CD4-positive, CD25-positive, alpha-beta regulatory T cell (primary cell): ENCODE measurements around the gene SPATA12. TPM values are rescaled to one million over a fixed set of nuclear protein-coding genes. Genes with fewer than 3 reads are reported as not detected.

Experiments
- ATAC-seq, 2 donors: fragments of 150-1000 bp; cut with Tn5 transposase; one replicate each; pipeline ENCODE4 v1.10.0; 2021; ENCODE audit warnings: low read depth in 2 of 2, moderate number of reproducible peaks in 2 of 2, moderate library complexity in 1 of 2
- DNase-seq, 3 donors: peaks; one replicate each; pipeline versions ENCODE4 v3.0.0 to v3.0.0-alpha.2; 2012 to 2022; ENCODE audit warnings: mixed read lengths in 1 of 3
- H3K27ac ChIP-seq: one replicate; pipeline ENCODE4 v1.7.0; 2013; ENCODE audit warnings: mild to moderate bottlenecking, low read length; ENCODE audit not compliant: insufficient read depth, poor library complexity, severe bottlenecking
- H3K27me3 ChIP-seq: one replicate; pipeline ENCODE4 v1.7.0; 2013; ENCODE audit warnings: low read length; ENCODE audit not compliant: control insufficient read depth, insufficient read depth
- H3K36me3 ChIP-seq: one replicate; pipeline ENCODE4 v1.7.0; 2013; ENCODE audit warnings: mild to moderate bottlenecking, low read length, moderate library complexity; ENCODE audit not compliant: control insufficient read depth, insufficient read depth
- H3K4me1 ChIP-seq: 2 replicates; pipeline ENCODE4 v1.7.0; 2013; ENCODE audit warnings: mild to moderate bottlenecking, low read length; ENCODE audit not compliant: insufficient read depth, control insufficient read depth, poor library complexity, severe bottlenecking
- H3K4me3 ChIP-seq: one replicate; pipeline ENCODE4 v1.7.0; 2013; ENCODE audit warnings: low read depth, mild to moderate bottlenecking, low read length, moderate library complexity
- H3K9me3 ChIP-seq, 2 experiments: 1 replicate in 1 of 2; 2 replicates in 1 of 2; pipeline ENCODE4 v1.7.0; 2013; ENCODE audit warnings: low read length in 2 of 2, mild to moderate bottlenecking in 1 of 2, moderate library complexity in 1 of 2; ENCODE audit not compliant: control insufficient read depth in 2 of 2
- H3K27ac Mint-ChIP-seq, 3 donors: one replicate each; pipeline ENCODE4 v1.8.0; 2020 to 2022; ENCODE audit warnings: mild to moderate bottlenecking in 3 of 3, mixed read lengths in 3 of 3, moderate library complexity in 2 of 3
- H3K27me3 Mint-ChIP-seq: one replicate; pipeline ENCODE4 v1.8.0; 2022; ENCODE audit warnings: mild to moderate bottlenecking, mixed read lengths
- H3K36me3 Mint-ChIP-seq: one replicate; pipeline ENCODE4 v1.8.0; 2020; ENCODE audit warnings: mixed read lengths
- H3K4me1 Mint-ChIP-seq, 4 donors: one replicate each; pipeline ENCODE4 v1.8.0; 2020 to 2022; ENCODE audit warnings: mixed read lengths in 4 of 4, mild to moderate bottlenecking in 1 of 4
- H3K4me3 Mint-ChIP-seq, 4 donors: one replicate each; pipeline ENCODE4 v1.8.0; 2020 to 2022; ENCODE audit warnings: mild to moderate bottlenecking in 4 of 4, mixed read lengths in 4 of 4, moderate library complexity in 3 of 4
- H3K9me3 Mint-ChIP-seq, 7 donors: one replicate each; pipeline ENCODE4 v1.8.0; 2020 to 2022; ENCODE audit warnings: mixed read lengths in 7 of 7, mild to moderate bottlenecking in 3 of 7, moderate library complexity in 2 of 7
- polyA plus RNA-seq, 4 donors: library from polyadenylated mRNA; unstranded; fragments of 300-500 nt; fragmentation: Illumina TruSeq; gene quantifications; one replicate each; pipeline ENCODE4 v1.2.3, GENCODE V29; 2021
- total RNA-seq: library from RNA; stranded (reverse); gene quantifications from one replicate; pipeline ENCODE4 v1.2.3, GENCODE V29; 2022

SPATA12 gene
- total and polyA plus RNA-seq, 5 donors from 2014 or later = not detected

DNA sequence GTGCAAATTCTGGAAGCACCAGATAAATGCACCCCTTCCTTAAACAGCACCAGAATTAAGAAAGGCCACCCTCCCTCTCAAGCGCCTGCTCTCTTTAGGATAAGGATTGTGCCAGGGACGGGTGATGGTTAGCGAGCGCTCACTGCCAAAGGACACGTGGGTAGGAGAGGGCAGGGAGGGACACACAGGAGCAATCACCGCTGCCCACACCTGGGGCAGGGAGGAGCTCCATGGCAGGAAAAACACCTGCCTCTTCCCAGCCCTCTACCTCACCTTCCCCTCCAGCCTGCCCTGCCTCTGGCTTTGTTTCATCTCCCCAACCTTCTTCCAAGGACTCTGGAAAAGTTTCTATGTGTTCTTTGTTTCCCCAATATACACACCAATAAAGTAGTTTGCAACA, 7.3 kb upstream of the SPATA12 start:
- H3K4me3 Mint-ChIP-seq = no peak overlapping the region
- ATAC-seq (no peak), DNase-seq (no peak)
- no peaks in the 10 kb centered on the region for H3K9me3 ChIP-seq
- H3K9me3 Mint-ChIP-seq = peaks cover 0 to 1% (median 0%) of the 10 kb centered on the region in 7 donors
- H3K4me1 ChIP-seq = no peaks in the 10 kb centered on the region
- peaks cover 9% of the 10 kb centered on the region for H3K27me3 Mint-ChIP-seq
- H3K27me3 ChIP-seq = no peaks in the 10 kb centered on the region
- H3K36me3 ChIP-seq = no peaks in the 10 kb centered on the region
- H3K4me1 Mint-ChIP-seq = no peaks in the 10 kb centered on the region
- no peak overlapping the region for H3K27ac ChIP-seq
- H3K27ac Mint-ChIP-seq = no peak overlapping the region
- H3K36me3 Mint-ChIP-seq = no peaks in the 10 kb centered on the region
- no peak overlapping the region for H3K4me3 ChIP-seq

DNA sequence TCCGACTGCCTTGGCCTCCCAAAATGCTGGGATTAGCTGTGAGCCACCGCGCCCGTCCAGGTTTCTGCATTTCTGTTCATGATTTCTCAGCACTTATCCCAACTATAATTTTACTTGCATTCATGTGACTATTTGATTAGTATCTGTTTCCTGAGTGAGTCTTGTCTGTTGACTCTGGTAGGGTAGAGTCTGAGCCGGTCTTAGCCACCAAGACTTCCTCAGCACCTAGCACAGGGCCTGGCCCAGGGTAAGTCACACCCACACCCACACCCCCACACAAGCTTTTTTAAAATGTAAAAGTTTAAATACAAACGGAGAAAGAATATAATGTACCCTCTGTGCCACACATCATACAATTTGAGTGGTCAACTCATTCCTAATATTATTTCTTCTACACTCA, 3.1 kb upstream of the SPATA12 start:
- no peaks in the 10 kb centered on the region for H3K36me3 Mint-ChIP-seq
- H3K4me1 Mint-ChIP-seq = no peaks in the 10 kb centered on the region
- Histone ChIP-seq H3K27ac (no peak overlapping the region), H3K9me3 (no peaks in the 10 kb centered on the region), H3K27me3 (no peaks in the 10 kb centered on the region), H3K4me3 (no peak overlapping the region), H3K36me3 (no peaks in the 10 kb centered on the region), H3K4me1 (no peaks in the 10 kb centered on the region)
- H3K27me3 Mint-ChIP-seq = peaks cover 13% of the 10 kb centered on the region
- ATAC-seq (no peak), DNase-seq (no peak)
- H3K4me3 Mint-ChIP-seq = no peak overlapping the region
- H3K27ac Mint-ChIP-seq = no peak overlapping the region
- peaks cover 0 to 2% (median 0%) of the 10 kb centered on the region in 7 donors for H3K9me3 Mint-ChIP-seq

- H3K27me3 Mint-ChIP-seq = peaks cover 10% of the 10 kb centered on the region
- H3K27ac Mint-ChIP-seq = no peak overlapping the region
- Histone ChIP-seq H3K27me3 (no peaks in the 10 kb centered on the region), H3K27ac (no peak overlapping the region), H3K9me3 (no peaks in the 10 kb centered on the region), H3K4me1 (no peaks in the 10 kb centered on the region), H3K36me3 (no peaks in the 10 kb centered on the region), H3K4me3 (no peak overlapping the region)
- peaks cover 0 to 3% (median 0%) of the 10 kb centered on the region in 4 donors for H3K4me1 Mint-ChIP-seq
- DNase-seq (no peak), ATAC-seq (no peak)
- H3K36me3 Mint-ChIP-seq = no peaks in the 10 kb centered on the region
- peaks cover 0 to 2% (median 0%) of the 10 kb centered on the region in 7 donors for H3K9me3 Mint-ChIP-seq
- no peak overlapping the region for H3K4me3 Mint-ChIP-seq
Measured at GRCh38 chr3:57059411-57059810, 1.1 kb upstream of the SPATA12 start.

DNA sequence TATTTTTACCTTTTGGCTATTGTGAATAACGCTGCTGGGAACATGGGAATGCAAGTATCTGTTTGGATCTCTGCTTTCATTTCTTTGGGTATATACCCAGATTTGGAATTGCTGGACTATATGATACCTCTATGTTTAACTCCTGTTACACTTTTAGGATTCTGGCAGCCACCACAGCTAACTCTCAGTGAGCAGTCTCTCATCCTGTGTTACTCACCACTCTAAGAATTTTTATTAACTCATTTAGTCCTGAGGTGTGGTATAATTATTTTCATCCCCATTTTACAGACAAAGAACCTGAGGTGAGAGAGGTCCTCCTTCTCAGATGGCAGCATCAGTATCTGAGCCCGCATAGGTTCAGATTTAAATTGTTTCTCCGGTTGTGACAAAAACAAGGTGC, 1.1 kb downstream of the SPATA12 start:
- H3K4me1 ChIP-seq = no peaks in the 10 kb centered on the region
- no peaks in the 10 kb centered on the region for H3K36me3 ChIP-seq
- no peaks in the 10 kb centered on the region for H3K27me3 ChIP-seq
- DNase-seq = no peak
- Mint-ChIP-seq H3K27ac (no peak overlapping the region), H3K36me3 (no peaks in the 10 kb centered on the region), H3K4me3 (no peak overlapping the region), H3K9me3 (peaks cover 0 to 1% (median 0%) of the 10 kb centered on the region in 7 donors), H3K27me3 (peaks cover 10% of the 10 kb centered on the region), H3K4me1 (peaks cover 0 to 3% (median 0%) of the 10 kb centered on the region in 4 donors)
- H3K27ac ChIP-seq = no peak overlapping the region
- H3K9me3 ChIP-seq = no peaks in the 10 kb centered on the region
- ATAC-seq = no peak
- H3K4me3 ChIP-seq = no peak overlapping the region

DNA sequence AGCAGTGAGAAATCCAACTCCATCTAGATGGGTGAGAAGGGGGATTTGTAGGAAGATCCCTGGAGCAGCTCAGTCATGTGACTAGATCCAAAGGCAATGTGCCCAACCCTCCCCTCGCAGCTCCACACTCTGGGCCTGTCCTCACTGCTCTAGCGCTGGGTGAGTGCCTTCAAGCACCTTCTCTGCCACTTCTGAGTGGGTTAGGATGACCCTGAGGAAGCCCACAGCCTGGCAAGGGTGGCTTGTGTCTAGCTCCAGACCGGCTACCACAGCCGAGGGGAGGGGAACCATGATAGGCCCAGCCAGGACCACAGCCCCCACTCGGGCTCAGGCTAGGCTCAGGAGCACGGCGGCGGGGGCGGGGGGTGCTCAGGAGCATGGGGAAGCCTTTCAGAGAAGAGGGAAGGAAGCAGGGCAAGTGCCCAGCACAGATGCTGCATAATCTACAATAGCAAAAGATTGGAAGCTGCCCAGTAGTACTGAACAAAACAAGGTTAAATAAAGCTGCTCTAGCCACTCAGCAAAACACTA, 1.7 kb downstream of the SPATA12 start:
- peaks cover 0 to 3% (median 0%) of the 10 kb centered on the region in 4 donors for H3K4me1 Mint-ChIP-seq
- H3K4me1 ChIP-seq = no peaks in the 10 kb centered on the region
- H3K27me3 Mint-ChIP-seq = peaks cover 10% of the 10 kb centered on the region
- H3K27ac Mint-ChIP-seq = peak overlapping the region in 1 of 3 donors; percentile 29
- peaks cover 0 to 1% (median 0%) of the 10 kb centered on the region in 7 donors for H3K9me3 Mint-ChIP-seq
- no peaks in the 10 kb centered on the region for H3K36me3 ChIP-seq
- DNase-seq = no peak
- no peak overlapping the region for H3K27ac ChIP-seq
- H3K4me3 Mint-ChIP-seq = no peak overlapping the region
- H3K4me3 ChIP-seq = no peak overlapping the region
- H3K36me3 Mint-ChIP-seq = no peaks in the 10 kb centered on the region
- H3K9me3 ChIP-seq = no peaks in the 10 kb centered on the region
- no peaks in the 10 kb centered on the region for H3K27me3 ChIP-seq
- ATAC-seq = no peak

- no peaks in the 10 kb centered on the region for H3K36me3 ChIP-seq
- no peaks in the 10 kb centered on the region for H3K9me3 ChIP-seq
- no peaks in the 10 kb centered on the region for H3K36me3 Mint-ChIP-seq
- H3K27ac ChIP-seq = no peak overlapping the region
- H3K27me3 ChIP-seq = no peaks in the 10 kb centered on the region
- peaks cover 4% of the 10 kb centered on the region for H3K27me3 Mint-ChIP-seq
- H3K9me3 Mint-ChIP-seq = peaks cover 0 to 1% (median 0%) of the 10 kb centered on the region in 7 donors
- DNase-seq = no peak
- H3K27ac Mint-ChIP-seq = peak overlapping the region in 1 of 3 donors; percentile 23
- no peaks in the 10 kb centered on the region for H3K4me1 ChIP-seq
- H3K4me3 Mint-ChIP-seq = no peak overlapping the region
- no peak overlapping the region for H3K4me3 ChIP-seq
- no peak for ATAC-seq
- peaks cover 0 to 3% (median 0%) of the 10 kb centered on the region in 4 donors for H3K4me1 Mint-ChIP-seq
Measured at GRCh38 chr3:57063032-57063431, 2.6 kb downstream of the SPATA12 start.

- Mint-ChIP-seq H3K9me3 (peaks cover 0 to 1% (median 0%) of the 10 kb centered on the region in 7 donors), H3K4me3 (no peak overlapping the region), H3K36me3 (no peaks in the 10 kb centered on the region), H3K27me3 (peaks cover 12% of the 10 kb centered on the region), H3K27ac (no peak overlapping the region), H3K4me1 (peaks cover 0 to 10% (median 3%) of the 10 kb centered on the region in 4 donors)
- peaks cover 4% of the 10 kb centered on the region for H3K4me1 ChIP-seq
- H3K27ac ChIP-seq = no peak overlapping the region
- ATAC-seq (no peak), DNase-seq (no peak)
- no peaks in the 10 kb centered on the region for H3K27me3 ChIP-seq
- H3K36me3 ChIP-seq = no peaks in the 10 kb centered on the region
- H3K4me3 ChIP-seq = no peak overlapping the region
- H3K9me3 ChIP-seq = no peaks in the 10 kb centered on the region
Measured at GRCh38 chr3:57064001-57064400, 3.5 kb downstream of the SPATA12 start.

- ATAC-seq = no peak
- H3K9me3 ChIP-seq = no peaks in the 10 kb centered on the region
- Mint-ChIP-seq H3K4me1 (peaks cover 0 to 10% (median 4%) of the 10 kb centered on the region in 4 donors), H3K27me3 (peaks cover 12% of the 10 kb centered on the region), H3K9me3 (peaks cover 0 to 1% (median 0%) of the 10 kb centered on the region in 7 donors), H3K4me3 (no peak overlapping the region), H3K36me3 (no peaks in the 10 kb centered on the region), H3K27ac (no peak overlapping the region)
- no peak overlapping the region for H3K27ac ChIP-seq
- no peaks in the 10 kb centered on the region for H3K36me3 ChIP-seq
- no peak for DNase-seq
- H3K4me1 ChIP-seq = peaks cover 4% of the 10 kb centered on the region
- H3K4me3 ChIP-seq = no peak overlapping the region
- no peaks in the 10 kb centered on the region for H3K27me3 ChIP-seq
Measured at GRCh38 chr3:57064572-57064971, 4.1 kb downstream of the SPATA12 start.
